Muscle layer of duodenum (tissue), 2 donors: ENCODE results near the gene CCDC179.

Experiments used
- H3K27ac ChIP-seq: one replicate; pipeline ENCODE4 v1.7.0; 2013; ENCODE audit warnings: mild to moderate bottlenecking, low read length
- H3K27me3 ChIP-seq: one replicate; pipeline ENCODE4 v1.7.0; 2013; ENCODE audit warnings: low read depth, mild to moderate bottlenecking, control low read depth, low read length
- H3K36me3 ChIP-seq, 2 donors: one replicate each; pipeline ENCODE4 v1.7.0; 2013; ENCODE audit warnings: low read length in 2 of 2, control low read depth in 1 of 2, mild to moderate bottlenecking in 1 of 2; ENCODE audit not compliant: insufficient read depth in 2 of 2, control insufficient read depth in 1 of 2
- H3K4me1 ChIP-seq, 2 donors: one replicate each; pipeline ENCODE4 v1.7.0; 2013; ENCODE audit warnings: low read length in 2 of 2, mild to moderate bottlenecking in 2 of 2, control low read depth in 1 of 2, moderate library complexity in 1 of 2; ENCODE audit not compliant: insufficient read depth in 2 of 2, control insufficient read depth in 1 of 2
- H3K4me3 ChIP-seq, 2 donors: one replicate each; pipeline ENCODE4 v1.7.0; 2013; ENCODE audit warnings: low read length in 2 of 2, low read depth in 1 of 2, mild to moderate bottlenecking in 1 of 2
- H3K9me3 ChIP-seq, 2 donors: one replicate each; pipeline ENCODE4 v1.7.0; 2013; ENCODE audit warnings: low read length in 2 of 2, control low read depth in 1 of 2, mild to moderate bottlenecking in 1 of 2; ENCODE audit not compliant: control insufficient read depth in 1 of 2
- donor health status: healthy.

CCDC179 gene

GRCh38 chr11:22859756-22860155, 518 bp downstream of the CCDC179 start:
- Histone ChIP-seq H3K9me3 (no peaks in the 10 kb centered on the region), H3K27me3 (no peaks in the 10 kb centered on the region), H3K4me3 (no peak overlapping the region), H3K27ac (no peak overlapping the region), H3K4me1 (no peaks in the 10 kb centered on the region), H3K36me3 (no peaks in the 10 kb centered on the region)

GRCh38 chr11:22851477-22851876, 8.8 kb downstream of the CCDC179 start:
- no peak overlapping the region for H3K27ac ChIP-seq
- no peaks in the 10 kb centered on the region for H3K27me3 ChIP-seq
- H3K9me3 ChIP-seq, result no peaks in the 10 kb centered on the region
- H3K36me3 ChIP-seq, result no peaks in the 10 kb centered on the region
- no peak overlapping the region for H3K4me3 ChIP-seq
- H3K4me1 ChIP-seq, result no peaks in the 10 kb centered on the region

- no peaks in the 10 kb centered on the region for H3K27me3 ChIP-seq
- H3K36me3 ChIP-seq, result no peaks in the 10 kb centered on the region
- no peak overlapping the region for H3K4me3 ChIP-seq
Observed at GRCh38 chr11:22846726-22847125, 13.5 kb downstream of the CCDC179 start.

GRCh38 chr11:22832315-22833015, 27.8 kb downstream of the CCDC179 start:
- H3K27me3 ChIP-seq, result no peaks in the 10 kb centered on the region
- H3K27ac ChIP-seq, result no peak overlapping the region
- no peaks in the 10 kb centered on the region for H3K9me3 ChIP-seq
- H3K4me3 ChIP-seq, result no peak overlapping the region
- H3K4me1 ChIP-seq, result peaks cover 0 to 10% of the 10 kb centered on the region in 2 donors
- H3K36me3 ChIP-seq, result no peaks in the 10 kb centered on the region

More at GRCh38 chr11:22846726-22847125, 13.5 kb downstream of the CCDC179 start:
- Histone ChIP-seq H3K4me1 (no peaks in the 10 kb centered on the region), H3K27ac (no peak overlapping the region), H3K9me3 (no peaks in the 10 kb centered on the region)

GRCh38 chr11:22830082-22830414, 30.2 kb downstream of the CCDC179 start:
- H3K4me3 ChIP-seq, result peak overlapping the region; percentile 68 to 87

GRCh38 chr11:22829231-22830081, 30.8 kb downstream of the CCDC179 start, which contains the start of gene SVIP:
Gene SVIP (minus strand): TSS chr11:22829801. CDS start chr11:22829748, 53 bp downstream.
- Histone ChIP-seq H3K9me3 (no peaks in the 10 kb centered on the region), H3K27ac (peak within 1 kb of the TSS; percentile 55), H3K4me3 (peak within 1 kb of the TSS; percentile 68 to 87), H3K27me3 (no peaks in the 10 kb centered on the region), H3K4me1 (peaks cover 0 to 10% of the 10 kb centered on the region in 2 donors), H3K36me3 (peaks cover 8 to 17% of the 10 kb centered on the region in 2 donors)

More at GRCh38 chr11:22830082-22830414, 30.2 kb downstream of the CCDC179 start:
- Histone ChIP-seq H3K27me3 (no peaks in the 10 kb centered on the region), H3K9me3 (no peaks in the 10 kb centered on the region), H3K4me1 (peaks cover 0 to 10% of the 10 kb centered on the region in 2 donors), H3K36me3 (peaks cover 3 to 12% of the 10 kb centered on the region in 2 donors), H3K27ac (peak overlapping the region; percentile 54)

GRCh38 chr11:22828373-22828772, 31.9 kb downstream of the CCDC179 start:
- H3K4me1 ChIP-seq, result peaks cover 0 to 10% of the 10 kb centered on the region in 2 donors
- H3K36me3 ChIP-seq, result peaks cover 8 to 23% of the 10 kb centered on the region in 2 donors
- H3K9me3 ChIP-seq, result no peaks in the 10 kb centered on the region
- H3K27me3 ChIP-seq, result no peaks in the 10 kb centered on the region
- no peak overlapping the region for H3K27ac ChIP-seq
- H3K4me3 ChIP-seq, result peak overlapping the region; percentile 58 to 87

GRCh38 chr11:22822203-22822602, 38.1 kb downstream of the CCDC179 start:
- H3K36me3 ChIP-seq, result peaks cover 12 to 47% of the 10 kb centered on the region in 2 donors
- H3K4me3 ChIP-seq, result no peak overlapping the region
- H3K27ac ChIP-seq, result no peak overlapping the region
- no peaks in the 10 kb centered on the region for H3K27me3 ChIP-seq
- no peaks in the 10 kb centered on the region for H3K9me3 ChIP-seq
- H3K4me1 ChIP-seq, result no peaks in the 10 kb centered on the region

GRCh38 chr11:22809893-22810292, 50.4 kb downstream of the CCDC179 start:
- Histone ChIP-seq H3K36me3 (no peaks in the 10 kb centered on the region), H3K27ac (no peak overlapping the region), H3K4me1 (no peaks in the 10 kb centered on the region), H3K27me3 (no peaks in the 10 kb centered on the region), H3K9me3 (peaks cover 0 to 3% of the 10 kb centered on the region in 2 donors), H3K4me3 (no peak overlapping the region)

- Histone ChIP-seq H3K36me3 (no peaks in the 10 kb centered on the region), H3K9me3 (peaks cover 0 to 3% of the 10 kb centered on the region in 2 donors), H3K4me3 (no peak overlapping the region), H3K27me3 (no peaks in the 10 kb centered on the region), H3K4me1 (no peaks in the 10 kb centered on the region), H3K27ac (no peak overlapping the region)
Observed at GRCh38 chr11:22808571-22809197, 51.6 kb downstream of the CCDC179 start.
